IPS-18c (cell line): ENCODE measurements around the gene SURF6.
"Not testable (repeated sequence)": the region's sequence is repeated elsewhere in the genome, so short reads cannot be mapped to it uniquely, and the experiment has no call there.

Source experiments
- H3K4me3 ChIP-seq: 2 replicates; pipeline ENCODE4 v1.7.0; 2013; ENCODE audit warnings: low read depth, mild to moderate bottlenecking, low read length, moderate library complexity; ENCODE audit not compliant: insufficient read depth
- H3K9me3 ChIP-seq: one replicate; pipeline ENCODE4 v1.6.1; 2013; ENCODE audit warnings: mild to moderate bottlenecking, low read length, moderate library complexity; ENCODE audit not compliant: control insufficient read depth, insufficient read depth

The SURF6 gene

DNA sequence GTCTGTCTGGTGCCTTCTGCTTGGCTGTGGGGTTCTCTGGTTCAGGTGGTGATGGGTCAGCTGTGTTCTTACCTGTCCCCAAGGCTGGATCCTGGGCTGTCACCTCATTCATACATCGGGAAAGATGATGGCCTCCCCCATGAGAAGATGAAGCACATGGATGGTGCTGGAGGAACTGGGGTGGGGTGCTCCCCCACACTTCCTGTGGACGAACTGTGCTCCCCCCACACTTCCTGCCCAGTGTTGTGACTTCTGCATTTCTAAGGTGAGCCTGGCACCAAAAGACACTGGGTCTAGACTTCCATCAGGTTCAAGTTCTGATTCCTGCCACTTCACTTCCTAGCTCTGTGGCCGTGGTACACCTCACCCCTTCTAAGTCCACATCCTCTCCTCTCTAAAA lies 4.3 kb upstream of the SURF6 start:
- H3K9me3 ChIP-seq = no peaks in the 10 kb centered on the region
- no peak overlapping the region for H3K4me3 ChIP-seq

DNA sequence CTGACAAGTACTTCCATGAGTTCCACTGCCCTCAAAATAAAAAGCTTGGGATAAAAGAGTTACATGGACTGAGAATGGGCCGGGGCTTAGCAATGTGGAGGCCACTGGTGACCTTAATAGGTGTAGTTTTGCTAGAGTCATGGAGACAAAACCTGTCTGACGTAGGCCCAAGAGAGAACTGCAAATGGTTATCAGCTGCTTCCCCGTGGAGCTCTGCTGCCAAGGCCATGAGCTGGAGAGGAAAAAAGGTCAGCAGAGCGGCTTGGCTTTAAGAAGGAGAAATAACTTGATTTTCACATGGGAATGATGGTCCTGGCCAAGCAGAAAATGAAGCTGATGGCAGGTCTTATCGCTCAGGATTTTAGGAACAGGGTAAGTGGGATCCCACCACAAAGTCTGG lies 3.7 kb upstream of the SURF6 start:
- no peaks in the 10 kb centered on the region for H3K9me3 ChIP-seq
- H3K4me3 ChIP-seq = no peak overlapping the region

DNA sequence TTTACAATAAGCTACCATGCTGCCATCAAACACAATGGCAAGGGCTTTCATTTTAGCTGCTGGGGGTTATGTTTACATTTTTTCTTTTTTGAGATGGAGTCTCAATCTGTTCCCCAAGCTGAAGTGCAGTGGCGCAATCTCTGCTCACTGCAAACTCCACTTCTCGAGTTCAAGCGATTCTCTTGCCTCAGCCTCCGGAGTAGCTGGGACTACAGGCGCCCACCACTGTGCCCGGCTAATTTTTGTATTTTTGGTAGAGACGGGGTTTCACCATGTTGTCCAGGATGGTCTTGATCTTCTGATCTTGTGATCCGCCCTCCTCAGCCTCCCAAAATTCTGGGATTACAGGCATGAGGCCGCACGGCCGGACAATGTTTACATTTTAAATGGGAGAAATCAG lies 1.1 kb downstream of the SURF6 start:
- H3K9me3 ChIP-seq = not testable (repeated sequence)
- peak overlapping the region; percentile 98; the same call in 1 of the 2 replicates for H3K4me3 ChIP-seq

DNA sequence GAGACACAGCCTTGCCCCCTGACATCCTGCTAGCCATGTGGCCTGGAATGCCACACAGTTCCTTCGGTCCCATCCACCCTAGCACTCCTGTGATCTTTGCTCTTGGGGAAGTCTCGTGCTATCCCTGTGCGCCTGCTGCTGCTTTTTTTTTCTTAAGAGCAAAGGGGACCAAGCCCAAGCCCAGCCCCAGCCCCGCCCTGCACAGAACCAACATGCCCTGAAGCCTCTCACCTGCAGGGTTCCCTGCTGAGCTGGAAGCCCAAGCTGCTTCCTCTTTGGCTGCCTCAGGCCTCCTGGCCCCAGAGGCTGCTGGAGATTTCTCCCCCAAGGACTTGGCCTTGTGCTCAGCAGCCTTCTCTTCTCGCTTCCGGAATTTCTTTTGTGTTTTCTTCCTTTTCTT lies 1.8 kb downstream of the SURF6 start:
- H3K9me3 ChIP-seq = no peaks in the 10 kb centered on the region
- H3K4me3 ChIP-seq = peak overlapping the region; percentile 20; the same call in 1 of the 2 replicates

DNA sequence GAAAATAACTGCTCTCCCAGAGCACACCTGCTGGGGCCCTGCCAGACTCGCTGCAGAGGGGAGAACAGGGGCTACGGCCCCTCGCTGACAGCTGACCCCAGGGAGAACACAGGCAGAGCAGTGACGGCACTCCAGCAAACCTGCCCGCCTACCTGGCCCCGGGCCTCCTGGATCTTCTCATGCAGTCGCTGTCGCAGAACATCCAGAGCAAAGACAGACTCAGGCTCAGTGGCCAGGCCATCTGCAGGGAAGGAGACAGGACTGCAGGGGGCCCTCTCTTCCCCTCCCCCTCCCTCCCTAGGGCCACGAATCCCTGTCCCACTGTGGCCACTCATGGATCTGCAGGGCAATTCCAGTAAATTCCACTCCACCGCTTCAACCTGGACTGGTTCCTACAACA lies 2.4 kb downstream of the SURF6 start:
- no peak overlapping the region; the same call in 1 of the 2 replicates for H3K4me3 ChIP-seq
- no peaks in the 10 kb centered on the region for H3K9me3 ChIP-seq

DNA sequence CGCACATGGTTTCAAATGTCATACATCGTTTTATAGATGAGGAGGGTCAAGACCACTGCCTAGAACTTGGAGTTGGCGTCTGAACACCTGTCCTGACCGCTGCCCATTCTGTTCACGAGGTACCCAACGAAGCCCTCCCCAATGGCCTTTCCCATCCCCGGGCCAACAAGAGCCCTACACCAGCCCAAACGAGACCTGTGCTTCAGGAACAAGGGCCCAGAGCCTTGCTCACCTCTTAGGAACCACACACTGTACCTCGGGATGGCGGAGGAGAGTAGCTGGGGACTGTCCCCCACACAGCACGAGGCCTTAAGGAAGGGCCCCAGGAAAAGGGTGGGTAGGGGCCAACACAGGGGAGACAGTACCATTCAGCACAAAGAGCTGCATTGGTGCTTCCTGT lies 3.0 kb downstream of the SURF6 start:
- no peak overlapping the region for H3K4me3 ChIP-seq
- no peaks in the 10 kb centered on the region for H3K9me3 ChIP-seq

GRCh38 chr9:133332381-133332730 lies 3.6 kb downstream of the SURF6 start:
- no peak overlapping the region for H3K4me3 ChIP-seq
- no peaks in the 10 kb centered on the region for H3K9me3 ChIP-seq

DNA sequence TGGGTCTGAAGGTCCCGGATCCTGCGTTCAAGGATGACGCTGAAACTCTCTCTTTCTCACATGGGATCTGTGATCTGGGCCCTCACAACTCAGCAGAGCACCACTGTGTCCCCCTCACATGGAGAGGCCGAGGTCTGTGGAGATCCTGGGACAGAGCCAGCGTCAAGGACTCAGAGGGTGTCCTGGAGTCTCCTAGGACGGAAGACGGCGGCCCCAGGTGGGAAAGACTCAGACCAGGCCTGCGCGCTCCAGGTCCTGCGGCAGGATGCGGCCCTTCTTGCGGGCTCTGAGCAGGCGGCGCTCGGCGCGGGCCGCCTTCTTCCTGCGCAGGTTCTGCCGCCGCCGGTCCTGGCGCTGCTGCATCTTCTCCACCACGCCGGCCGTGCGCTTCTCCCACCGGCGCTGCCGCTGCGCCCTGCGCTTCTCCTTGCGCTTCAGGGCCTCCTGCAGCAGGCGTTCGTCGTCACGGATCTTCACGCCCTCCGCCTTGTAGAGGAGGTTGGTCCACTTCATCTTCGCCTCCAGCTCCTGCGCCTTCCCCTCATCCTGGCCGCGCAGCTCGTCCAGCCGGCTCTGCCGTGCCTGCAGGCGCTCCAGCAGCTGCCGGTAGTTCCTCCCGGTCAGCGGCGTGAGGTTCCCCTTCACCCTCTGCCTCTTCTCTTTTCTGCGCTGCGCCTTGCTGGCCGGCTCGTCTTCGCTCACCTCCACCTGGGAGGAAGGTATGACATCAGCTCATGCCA lies 4.2 kb downstream of the SURF6 start:
- H3K9me3 ChIP-seq = no peaks in the 10 kb centered on the region
- no peak overlapping the region for H3K4me3 ChIP-seq

DNA sequence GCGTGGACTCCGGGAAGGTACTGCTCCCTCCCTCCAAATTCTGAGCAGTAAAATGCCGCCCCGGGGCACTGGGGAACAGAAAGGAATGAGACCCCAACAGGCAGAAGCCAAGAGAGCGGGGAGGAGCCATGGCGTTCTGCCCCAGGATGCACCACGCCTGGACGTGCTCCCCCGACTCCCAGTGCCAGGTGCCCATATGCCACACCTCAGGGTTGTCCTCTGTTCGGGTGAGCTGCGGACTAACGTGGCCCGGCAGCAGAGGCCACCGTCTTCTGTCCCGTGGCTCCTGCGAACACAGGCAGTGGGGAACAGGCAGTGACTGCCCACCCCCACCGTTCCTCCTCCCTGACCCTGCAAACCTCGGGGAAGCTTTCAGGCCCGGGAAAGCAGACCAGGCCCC lies 4.8 kb downstream of the SURF6 start:
- Histone ChIP-seq H3K9me3 (no peaks in the 10 kb centered on the region), H3K4me3 (no peak overlapping the region)

DNA sequence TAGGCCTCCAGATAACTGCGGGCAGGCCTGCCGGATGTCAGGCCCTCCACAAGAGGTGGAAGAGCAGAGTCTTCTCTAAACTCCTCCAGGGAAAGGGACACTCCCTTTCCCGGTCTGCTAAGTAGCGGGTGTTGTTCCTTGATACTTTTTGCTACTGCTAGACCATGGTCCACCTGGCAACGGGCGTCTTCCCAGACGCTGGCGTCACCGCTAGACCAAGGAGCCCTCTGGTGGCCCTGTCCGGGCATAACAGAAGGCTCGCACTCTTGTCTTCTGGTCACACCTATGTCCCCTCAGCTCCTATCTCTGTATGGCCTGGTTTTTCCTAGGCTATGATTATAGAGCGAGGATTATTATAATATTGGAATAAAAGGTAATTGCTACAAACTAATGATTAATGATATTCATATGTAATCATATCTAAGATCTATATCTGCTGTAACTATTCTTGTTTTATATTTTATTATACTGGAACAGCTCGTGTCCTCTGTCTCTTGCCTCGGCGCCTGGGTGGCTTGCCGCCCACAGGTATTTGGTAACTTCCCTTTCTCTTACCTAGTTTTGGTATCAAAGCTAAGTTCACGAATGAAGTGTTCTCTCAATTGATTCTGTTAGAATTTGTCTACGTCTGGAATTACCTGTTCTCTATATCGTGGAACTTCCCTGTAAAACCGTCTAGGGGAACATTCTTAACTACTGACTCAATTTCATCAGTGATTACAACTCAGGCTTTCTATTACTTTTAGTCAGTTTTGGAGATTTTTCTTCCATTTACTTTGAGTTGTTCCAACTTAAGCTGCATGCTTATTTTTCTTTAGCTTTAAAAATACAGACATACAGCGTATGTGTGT lies 6.5 kb downstream of the SURF6 start:
- not testable (repeated sequence) for H3K9me3 ChIP-seq, H3K4me3 ChIP-seq

GRCh38 chr9:133327834-133328484 lies 8.0 kb downstream of the SURF6 start:
- Histone ChIP-seq H3K4me3 (no peak overlapping the region), H3K9me3 (no peaks in the 10 kb centered on the region)

DNA sequence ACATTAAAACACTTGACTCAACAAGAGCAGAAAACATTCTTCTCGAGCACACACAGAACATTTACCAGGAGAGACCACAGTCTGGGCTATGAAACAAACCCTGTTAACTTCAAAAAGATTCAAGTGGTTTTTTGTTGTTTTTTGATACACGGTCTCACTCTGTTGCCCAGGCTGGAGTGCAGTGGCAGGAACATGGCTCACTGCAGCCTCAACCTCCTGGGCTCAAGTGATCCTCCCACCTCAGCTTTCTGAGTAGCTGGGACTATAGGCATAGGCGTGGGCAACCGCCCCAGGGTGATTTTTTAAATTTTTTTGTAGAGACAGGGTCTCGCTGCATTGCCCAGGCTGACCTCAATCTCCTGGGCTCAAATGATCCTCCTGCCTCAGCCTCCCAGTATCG lies 9.0 kb downstream of the SURF6 start:
- H3K9me3 ChIP-seq, H3K4me3 ChIP-seq: not testable (repeated sequence)

- H3K4me3 ChIP-seq = no peak overlapping the region
- no peaks in the 10 kb centered on the region for H3K9me3 ChIP-seq
Observed at GRCh38 chr9:133323991-133324703, 11.8 kb downstream of the SURF6 start.

- no peak overlapping the region for H3K4me3 ChIP-seq
- H3K9me3 ChIP-seq = no peaks in the 10 kb centered on the region
Observed at GRCh38 chr9:133323211-133323610, 12.8 kb downstream of the SURF6 start.

DNA sequence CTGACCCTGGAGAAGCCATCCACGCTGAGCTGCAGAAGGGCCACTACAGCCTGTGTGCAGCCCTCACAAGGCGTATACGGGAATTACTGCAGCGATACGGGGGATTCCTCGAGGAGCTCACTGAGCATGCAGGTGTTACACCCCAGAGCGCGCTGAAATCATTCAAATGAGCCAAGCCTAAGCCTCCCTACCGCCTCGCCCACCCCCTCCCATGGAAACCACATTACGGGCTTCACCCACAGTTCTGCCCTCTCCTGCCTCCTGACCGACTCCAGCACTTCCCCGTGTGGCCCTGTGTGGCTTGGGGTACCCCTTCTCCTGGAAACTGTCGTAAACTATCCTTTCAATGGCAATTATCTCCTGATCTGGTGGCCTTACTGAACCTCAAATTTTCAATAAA lies 13.3 kb downstream of the SURF6 start:
- no peaks in the 10 kb centered on the region for H3K9me3 ChIP-seq

GRCh38 chr9:133321411-133321935 lies 14.5 kb downstream of the SURF6 start:
- no peaks in the 10 kb centered on the region for H3K9me3 ChIP-seq
- H3K4me3 ChIP-seq = no peak overlapping the region

More for the DNA sequence above, 13.3 kb downstream of the SURF6 start:
- no peak overlapping the region for H3K4me3 ChIP-seq

DNA sequence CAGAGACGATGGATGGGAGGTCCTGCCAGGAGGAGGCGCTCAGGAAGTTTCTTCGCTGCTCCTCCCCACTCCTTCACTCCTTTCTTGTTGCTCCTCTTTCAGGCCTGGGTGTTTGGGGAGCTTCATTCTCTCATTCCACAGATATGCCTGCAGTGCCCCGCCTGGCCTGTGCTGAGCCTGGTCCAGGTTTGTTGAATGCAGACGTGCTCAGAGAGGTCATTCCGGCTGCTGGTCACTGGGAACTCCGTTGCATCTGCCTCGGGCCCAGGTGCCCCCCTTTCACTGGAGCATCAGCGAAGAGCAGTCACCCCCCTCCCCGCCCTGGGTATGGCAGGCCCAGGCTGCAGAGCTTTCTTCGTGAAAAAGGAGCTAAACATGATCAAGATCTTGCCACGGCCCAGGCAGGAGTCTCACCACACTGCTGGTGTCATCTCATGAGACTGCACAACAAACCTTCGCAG lies 15.5 kb downstream of the SURF6 start:
- H3K9me3 ChIP-seq = no peaks in the 10 kb centered on the region
- no peak overlapping the region for H3K4me3 ChIP-seq
